ENCODE measurements around the gene SINHCAF. TPM values are rescaled to one million over a fixed set of nuclear protein-coding genes. Genes with fewer than 3 reads are reported as not detected.

SINHCAF gene
- total and polyA plus RNA-seq, 9 of the 15 experiments (the other 6 are each of a cell fraction or from before 2014, with no cell fraction given), result 73.2 to 185 (median 110) TPM

DNA sequence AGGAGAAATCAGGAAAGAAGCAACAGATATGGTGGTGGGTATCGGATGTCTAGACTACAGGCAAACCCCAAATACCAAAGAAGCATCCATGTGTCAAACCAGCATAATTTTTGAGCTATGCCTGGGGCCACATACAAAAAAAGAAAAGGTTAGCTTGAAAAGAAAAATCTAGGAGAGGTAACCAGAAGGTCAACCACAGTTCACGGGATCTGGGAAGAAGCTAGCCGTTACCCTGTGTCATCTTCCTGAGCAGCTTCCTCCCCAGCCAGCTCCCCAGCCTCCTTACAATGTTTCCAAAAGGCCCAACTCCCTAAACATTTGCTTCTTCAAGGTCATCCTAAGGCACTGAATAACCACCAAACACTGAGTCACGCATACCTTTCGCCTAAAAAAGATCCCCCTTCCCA, 3.1 kb downstream of the SINHCAF start (continued):
- TF ChIP-seq, protein P1, sequence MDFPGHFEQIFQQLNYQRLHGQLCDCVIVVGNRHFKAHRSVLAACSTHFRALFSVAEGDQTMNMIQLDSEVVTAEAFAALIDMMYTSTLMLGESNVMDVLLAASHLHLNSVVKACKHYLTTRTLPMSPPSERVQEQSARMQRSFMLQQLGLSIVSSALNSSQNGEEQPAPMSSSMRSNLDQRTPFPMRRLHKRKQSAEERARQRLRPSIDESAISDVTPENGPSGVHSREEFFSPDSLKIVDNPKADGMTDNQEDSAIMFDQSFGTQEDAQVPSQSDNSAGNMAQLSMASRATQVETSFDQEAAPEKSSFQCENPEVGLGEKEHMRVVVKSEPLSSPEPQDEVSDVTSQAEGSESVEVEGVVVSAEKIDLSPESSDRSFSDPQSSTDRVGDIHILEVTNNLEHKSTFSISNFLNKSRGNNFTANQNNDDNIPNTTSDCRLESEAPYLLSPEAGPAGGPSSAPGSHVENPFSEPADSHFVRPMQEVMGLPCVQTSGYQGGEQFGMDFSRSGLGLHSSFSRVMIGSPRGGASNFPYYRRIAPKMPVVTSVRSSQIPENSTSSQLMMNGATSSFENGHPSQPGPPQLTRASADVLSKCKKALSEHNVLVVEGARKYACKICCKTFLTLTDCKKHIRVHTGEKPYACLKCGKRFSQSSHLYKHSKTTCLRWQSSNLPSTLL (IDR thresholded peaks at IDR 0.05), result no peak
- peak; percentile 15 for TF ChIP-seq TAF1 (IDR thresholded peaks at IDR 0.05; ENCODE audit: control insufficient read depth, extremely low read depth, insufficient read depth, low read length, severe bottlenecking)
- no peak for TF ChIP-seq BCOR (IDR thresholded peaks at IDR 0.05)
- 0 out of 2 replicates have a peak, but pooled peaks have one; percentile 8 for TF ChIP-seq NBN (IDR thresholded peaks at IDR 0.05; ENCODE audit: low read depth)
- no peak for TF ChIP-seq ZNF561 (CRISPR knock-in tag; conservative IDR thresholded peaks at IDR 0.05)
- TF ChIP-seq YBX1 (IDR thresholded peaks at IDR 0.05), result no peak
- TF ChIP-seq EHMT2 (IDR thresholded peaks at IDR 0.05), result no peak
- TF ChIP-seq, protein P2, sequence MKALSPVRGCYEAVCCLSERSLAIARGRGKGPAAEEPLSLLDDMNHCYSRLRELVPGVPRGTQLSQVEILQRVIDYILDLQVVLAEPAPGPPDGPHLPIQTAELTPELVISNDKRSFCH (CRISPR knock-in tag; IDR thresholded peaks at IDR 0.05), result no peak
- TF ChIP-seq, protein P2 (tag; IDR thresholded peaks at IDR 0.05), result 0 out of 2 replicates have a peak, but pooled peaks have one; percentile 17
- TF ChIP-seq HNRNPUL1 (IDR thresholded peaks at IDR 0.05; ENCODE audit: low read length), result no peak
- no peak for TF ChIP-seq NFATC3 (IDR thresholded peaks at IDR 0.05)

All from K562 (cell line).